22Rv1 (cell line): ENCODE results near the gene C19orf67.

Source experiments
- H3K27ac ChIP-seq: fragments of 450-650 bp; 2 replicates; pipeline ENCODE4 v1.5.1; 2017
- CTCF ChIP-seq: fragments of 450-650 bp; IDR thresholded peaks from 2 replicates; pipeline ENCODE4 v1.5.1; 2017; ENCODE audit warnings: mild to moderate bottlenecking
- ZFX ChIP-seq: fragments of 450-650 bp; IDR thresholded peaks from 2 replicates; pipeline ENCODE4 v1.6.1; 2017; ENCODE audit warnings: antibody characterized with exemption, borderline replicate concordance

C19orf67 gene

GRCh38 chr19:14119146-14119545 lies 33.6 kb upstream of the C19orf67 start:
- peak overlapping the region; percentile 92 for H3K27ac ChIP-seq

GRCh38 chr19:14118165-14119051 lies 32.8 kb upstream of the C19orf67 start:
- TF ChIP-seq CTCF (no peak), ZFX (no peak)
- H3K27ac ChIP-seq: peak overlapping the region; percentile 92

More at GRCh38 chr19:14119146-14119545, 33.6 kb upstream of the C19orf67 start:
- TF ChIP-seq ZFX: no peak

GRCh38 chr19:14117668-14118164 lies 32.1 kb upstream of the C19orf67 start, which contains the start of gene PRKACA:
Gene PRKACA (minus strand): TSS chr19:14117762. CDS start chr19:14117547, 215 bp downstream.
- TF ChIP-seq ZFX (no peak), CTCF (no peak)
- H3K27ac ChIP-seq: peak within 1 kb of the TSS; percentile 92

- TF ChIP-seq CTCF (no peak), ZFX (no peak)
These were observed 31.5 kb upstream of the C19orf67 start for GRCh38 chr19:14116918-14117578.

GRCh38 chr19:14116525-14116917 lies 30.9 kb upstream of the C19orf67 start:
- H3K27ac ChIP-seq: peak overlapping the region; percentile 92
- no peak for TF ChIP-seq CTCF
- TF ChIP-seq ZFX: no peak

More at GRCh38 chr19:14116918-14117578, 31.5 kb upstream of the C19orf67 start:
- peak overlapping the region; percentile 92 for H3K27ac ChIP-seq

GRCh38 chr19:14115756-14116155 lies 30.2 kb upstream of the C19orf67 start:
- TF ChIP-seq CTCF (no peak), ZFX (no peak)
- no peak overlapping the region; the same call in 1 of the 2 replicates for H3K27ac ChIP-seq

GRCh38 chr19:14114854-14115253 lies 29.3 kb upstream of the C19orf67 start:
- TF ChIP-seq CTCF (peak; percentile 48), ZFX (no peak)
- H3K27ac ChIP-seq: no peak overlapping the region
